ENCODE measurements around the gene PTCH1.

DNA sequence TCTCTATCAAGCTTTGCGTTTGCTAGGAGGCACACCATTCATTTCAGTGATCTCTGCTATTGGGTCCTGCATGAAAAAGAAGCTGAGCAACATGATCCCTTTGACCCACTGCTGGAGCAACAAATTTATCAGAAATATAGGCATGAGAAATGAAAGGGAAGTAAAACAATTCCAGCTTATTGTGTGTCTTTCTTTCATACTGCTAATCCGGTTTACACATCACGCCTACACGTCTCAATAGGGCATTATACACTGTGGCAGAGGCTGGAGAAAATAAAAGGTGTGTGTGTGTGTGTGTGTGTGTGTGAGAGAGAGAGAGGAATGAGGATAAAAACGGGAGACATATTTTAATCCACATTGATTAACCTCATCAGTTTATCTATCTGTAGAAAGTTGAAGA, 2.4 kb downstream of the PTCH1 start:
- TF ChIP-seq ZNF621 (tag by site-specific recombination; IDR thresholded peaks at IDR 0.05), result no peak
- TF ChIP-seq ZNF174 (tag by site-specific recombination; IDR thresholded peaks at IDR 0.05), result no peak
- TF ChIP-seq, protein P1, sequence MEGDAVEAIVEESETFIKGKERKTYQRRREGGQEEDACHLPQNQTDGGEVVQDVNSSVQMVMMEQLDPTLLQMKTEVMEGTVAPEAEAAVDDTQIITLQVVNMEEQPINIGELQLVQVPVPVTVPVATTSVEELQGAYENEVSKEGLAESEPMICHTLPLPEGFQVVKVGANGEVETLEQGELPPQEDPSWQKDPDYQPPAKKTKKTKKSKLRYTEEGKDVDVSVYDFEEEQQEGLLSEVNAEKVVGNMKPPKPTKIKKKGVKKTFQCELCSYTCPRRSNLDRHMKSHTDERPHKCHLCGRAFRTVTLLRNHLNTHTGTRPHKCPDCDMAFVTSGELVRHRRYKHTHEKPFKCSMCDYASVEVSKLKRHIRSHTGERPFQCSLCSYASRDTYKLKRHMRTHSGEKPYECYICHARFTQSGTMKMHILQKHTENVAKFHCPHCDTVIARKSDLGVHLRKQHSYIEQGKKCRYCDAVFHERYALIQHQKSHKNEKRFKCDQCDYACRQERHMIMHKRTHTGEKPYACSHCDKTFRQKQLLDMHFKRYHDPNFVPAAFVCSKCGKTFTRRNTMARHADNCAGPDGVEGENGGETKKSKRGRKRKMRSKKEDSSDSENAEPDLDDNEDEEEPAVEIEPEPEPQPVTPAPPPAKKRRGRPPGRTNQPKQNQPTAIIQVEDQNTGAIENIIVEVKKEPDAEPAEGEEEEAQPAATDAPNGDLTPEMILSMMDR (tag by site-specific recombination; IDR thresholded peaks at IDR 0.05), result no peak
- TF ChIP-seq ZNF626 (tag by site-specific recombination; IDR thresholded peaks at IDR 0.05), result no peak
- no peak for TF ChIP-seq ZNF792 (tag by site-specific recombination; IDR thresholded peaks at IDR 0.05)
- TF ChIP-seq KLF7 (tag by site-specific recombination; IDR thresholded peaks at IDR 0.05; ENCODE audit: borderline replicate concordance), result no peak
- no peak for TF ChIP-seq ZNF473 (tag by site-specific recombination; IDR thresholded peaks at IDR 0.05)
- no peak for TF ChIP-seq ZNF571 (tag by site-specific recombination; IDR thresholded peaks at IDR 0.05)
- TF ChIP-seq KLF10 (tag by site-specific recombination; IDR thresholded peaks at IDR 0.05), result no peak
- TF ChIP-seq ZNF341 (tag by site-specific recombination; IDR thresholded peaks at IDR 0.05; ENCODE audit: low read depth), result no peak

Data from HEK293 (cell line).